Measurements from ENCODE around the gene TFAP2A. TPM values are rescaled to one million over a fixed set of nuclear protein-coding genes. Genes with fewer than 3 reads are reported as not detected.

Gene TFAP2A
- total RNA-seq, 1 experiment from 2014 or later = 0.34 TPM

DNA sequence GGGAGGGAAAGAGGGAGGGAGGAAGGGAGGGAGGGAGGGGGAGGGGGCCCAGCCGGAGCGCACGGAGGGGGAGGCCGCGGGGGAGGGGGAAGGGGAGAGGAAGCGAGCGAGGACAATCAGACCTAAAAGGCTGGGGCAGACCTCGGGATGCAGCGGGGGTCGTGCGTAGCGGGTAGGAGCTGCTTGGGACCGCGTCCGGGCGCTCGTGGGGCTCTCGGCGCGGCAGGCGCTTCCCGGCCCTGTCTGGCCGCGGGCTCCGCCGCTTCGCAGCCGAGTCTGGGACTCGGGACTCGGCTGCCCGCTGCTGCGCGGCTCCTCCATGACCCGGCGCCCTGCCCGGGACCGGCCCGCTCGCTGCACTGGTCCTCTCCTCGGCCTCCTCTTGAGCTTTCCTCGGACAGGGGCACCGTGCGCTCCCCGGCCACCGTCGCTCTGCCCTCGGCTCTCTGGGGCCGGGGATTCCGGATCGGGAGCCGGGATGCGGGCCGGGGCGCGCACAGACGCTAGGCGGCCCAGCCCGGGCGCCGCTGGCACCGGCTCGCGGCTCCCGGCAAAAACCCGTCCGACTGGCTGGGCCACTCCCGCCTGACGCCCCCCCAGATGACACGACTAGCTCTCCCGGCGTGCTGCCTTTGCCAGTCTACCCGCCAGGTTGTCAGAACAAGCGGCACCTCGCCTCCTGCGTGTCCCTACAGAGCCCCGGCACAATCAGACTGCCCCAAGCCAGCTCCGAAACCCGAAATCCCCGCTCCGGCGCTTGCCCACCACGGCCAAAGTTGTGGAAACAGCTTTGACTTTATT is 2.2 kb downstream of the TFAP2A start:
- H3K4me3 ChIP-seq (ENCODE audit: low read length) = peak overlapping the region; percentile 64
- H2AFZ ChIP-seq (ENCODE audit: low read length) = peak overlapping the region; percentile 86; the same call in 1 of the 2 replicates
- H3K9me3 ChIP-seq (ENCODE audit: low read length) = no peaks in the 10 kb centered on the region
- H4K20me1 ChIP-seq (ENCODE audit: insufficient read depth, low read depth, low read length) = no peaks in the 10 kb centered on the region
- DNase-seq = peak; percentile 55
- no peaks in the 10 kb centered on the region for H3K27me3 ChIP-seq (ENCODE audit: low read length)
- no peaks in the 10 kb centered on the region for H3K36me3 ChIP-seq (ENCODE audit: insufficient read depth, low read length)
- peak overlapping the region; percentile 73 for H3K9ac ChIP-seq (ENCODE audit: low read length)
- H3K4me2 ChIP-seq (ENCODE audit: low read depth, low read length, poor library complexity, severe bottlenecking) = peak overlapping the region; percentile 79
- no peaks in the 10 kb centered on the region for H3K79me2 ChIP-seq (ENCODE audit: low read length)
- H3K4me1 ChIP-seq (ENCODE audit: low read length) = peaks cover 11% of the 10 kb centered on the region
- no peak overlapping the region for H3K27ac ChIP-seq (ENCODE audit: low read length)
- H3K9me2 ChIP-seq (replicated peaks; ENCODE audit: insufficient read depth, low read length) = no peaks in the 10 kb centered on the region

- H3K36me3 ChIP-seq (ENCODE audit: insufficient read depth, low read length) = no peaks in the 10 kb centered on the region
- H3K9ac ChIP-seq (ENCODE audit: low read length) = peak overlapping the region; percentile 29
- H3K79me2 ChIP-seq (ENCODE audit: low read length) = no peaks in the 10 kb centered on the region
- peak overlapping the region; percentile 41; the same call in 1 of the 2 replicates for H3K4me3 ChIP-seq (ENCODE audit: low read length)
- DNase-seq = no peak
- peaks cover 11% of the 10 kb centered on the region for H3K4me1 ChIP-seq (ENCODE audit: low read length)
- no peaks in the 10 kb centered on the region for H3K9me2 ChIP-seq (replicated peaks; ENCODE audit: insufficient read depth, low read length)
- H3K4me2 ChIP-seq (ENCODE audit: low read depth, low read length, poor library complexity, severe bottlenecking) = peak overlapping the region; percentile 79
- H3K9me3 ChIP-seq (ENCODE audit: low read length) = no peaks in the 10 kb centered on the region
- no peaks in the 10 kb centered on the region for H4K20me1 ChIP-seq (ENCODE audit: insufficient read depth, low read depth, low read length)
- H3K27ac ChIP-seq (ENCODE audit: low read length) = no peak overlapping the region
- H3K27me3 ChIP-seq (ENCODE audit: low read length) = no peaks in the 10 kb centered on the region
- H2AFZ ChIP-seq (ENCODE audit: low read length) = no peak overlapping the region
Observed at GRCh38 chr6:10411971-10412460, 2.9 kb downstream of the TFAP2A start.

DNA sequence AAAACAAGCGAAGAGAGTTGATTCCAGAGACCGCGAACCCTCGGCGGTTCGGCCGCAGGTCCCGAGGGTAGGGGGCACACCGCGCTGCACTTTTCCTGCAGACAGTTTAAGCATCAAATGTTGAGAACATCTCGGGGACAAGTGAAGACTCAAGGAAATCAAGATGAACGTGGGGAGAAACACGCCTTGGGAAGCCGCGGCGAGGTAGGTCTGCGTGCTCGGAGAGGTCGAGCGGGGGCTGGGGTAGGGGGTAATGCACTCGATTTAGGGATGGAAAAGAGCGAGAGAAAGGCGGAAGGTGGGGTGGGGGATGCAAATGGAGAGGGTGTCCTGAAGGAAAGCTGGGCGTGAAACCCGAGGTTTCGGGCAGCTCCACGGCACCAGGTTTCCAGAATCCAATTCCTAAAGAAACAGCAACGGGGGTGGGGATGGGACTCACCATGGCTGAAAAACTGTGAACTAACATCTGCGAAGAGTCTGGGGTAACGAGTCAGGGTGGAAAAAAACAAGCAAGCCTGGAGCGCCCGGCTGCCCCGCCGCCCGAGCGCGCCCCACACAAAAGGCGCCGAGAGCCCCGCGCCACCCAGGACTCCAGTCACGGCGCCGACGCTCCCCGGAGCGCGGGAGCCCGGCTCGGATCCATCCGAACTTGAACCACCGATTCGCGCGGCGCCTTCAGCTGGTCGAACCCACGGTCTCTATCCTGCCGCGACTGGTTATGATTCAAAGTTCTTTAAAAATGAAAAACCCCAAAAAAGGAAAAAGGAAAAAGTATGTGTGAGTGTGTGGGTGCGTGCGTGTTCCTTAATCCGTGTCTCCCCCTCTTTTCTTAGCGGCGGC is 3.5 kb downstream of the TFAP2A start:
- Histone ChIP-seq H3K9me2 (replicated peaks; ENCODE audit: insufficient read depth, low read length) (no peaks in the 10 kb centered on the region), H2AFZ (ENCODE audit: low read length) (no peak overlapping the region), H3K9me3 (ENCODE audit: low read length) (no peaks in the 10 kb centered on the region), H3K4me3 (ENCODE audit: low read length) (no peak overlapping the region; the same call in 1 of the 2 replicates), H3K9ac (ENCODE audit: low read length) (no peak overlapping the region), H3K4me1 (ENCODE audit: low read length) (peaks cover 11% of the 10 kb centered on the region), H3K4me2 (ENCODE audit: low read depth, low read length, poor library complexity, severe bottlenecking) (peak overlapping the region; percentile 79), H3K27me3 (ENCODE audit: low read length) (no peaks in the 10 kb centered on the region), H3K36me3 (ENCODE audit: insufficient read depth, low read length) (no peaks in the 10 kb centered on the region), H3K79me2 (ENCODE audit: low read length) (no peaks in the 10 kb centered on the region), H3K27ac (ENCODE audit: low read length) (no peak overlapping the region), H4K20me1 (ENCODE audit: insufficient read depth, low read depth, low read length) (no peaks in the 10 kb centered on the region)
- DNase-seq = no peak

- H3K9me3 ChIP-seq (ENCODE audit: low read length) = no peaks in the 10 kb centered on the region
- H4K20me1 ChIP-seq (ENCODE audit: insufficient read depth, low read depth, low read length) = no peaks in the 10 kb centered on the region
- H3K4me1 ChIP-seq (ENCODE audit: low read length) = peaks cover 14% of the 10 kb centered on the region
- no peaks in the 10 kb centered on the region for H3K36me3 ChIP-seq (ENCODE audit: insufficient read depth, low read length)
- no peak overlapping the region for H2AFZ ChIP-seq (ENCODE audit: low read length)
- no peaks in the 10 kb centered on the region for H3K9me2 ChIP-seq (replicated peaks; ENCODE audit: insufficient read depth, low read length)
- H3K4me2 ChIP-seq (ENCODE audit: low read depth, low read length, poor library complexity, severe bottlenecking) = no peak overlapping the region
- H3K9ac ChIP-seq (ENCODE audit: low read length) = no peak overlapping the region
- H3K79me2 ChIP-seq (ENCODE audit: low read length) = no peaks in the 10 kb centered on the region
- H3K4me3 ChIP-seq (ENCODE audit: low read length) = no peak overlapping the region
- DNase-seq = no peak
- no peak overlapping the region for H3K27ac ChIP-seq (ENCODE audit: low read length)
- H3K27me3 ChIP-seq (ENCODE audit: low read length) = no peaks in the 10 kb centered on the region
Observed at GRCh38 chr6:10410207-10411050, 4.4 kb downstream of the TFAP2A start.

DNA sequence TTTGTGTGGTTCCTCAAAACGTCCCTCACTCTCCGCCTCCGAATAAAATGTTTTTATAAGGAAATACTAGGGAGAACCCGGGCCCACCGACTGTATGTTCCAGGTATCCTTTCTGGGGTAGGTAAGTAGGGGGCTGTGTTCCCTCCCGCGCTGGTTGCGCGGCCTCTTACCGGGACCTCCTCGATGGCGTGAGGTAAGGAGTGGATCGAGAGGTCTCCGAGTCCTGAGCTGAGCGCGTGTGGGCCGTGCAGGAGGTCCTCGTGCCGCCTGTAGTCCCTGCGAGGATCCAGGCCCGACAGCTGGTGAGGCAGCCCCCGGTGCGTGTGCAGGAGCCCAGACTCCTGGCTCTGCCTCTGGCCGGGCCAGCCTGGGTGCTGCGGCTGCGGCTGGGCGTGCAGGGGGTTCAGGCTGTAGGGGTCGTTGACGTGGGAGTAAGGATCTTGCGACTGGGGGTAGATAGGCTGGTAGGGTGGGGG is 5.1 kb downstream of the TFAP2A start:
- H3K27me3 ChIP-seq (ENCODE audit: low read length) = no peaks in the 10 kb centered on the region
- H3K4me2 ChIP-seq (ENCODE audit: low read depth, low read length, poor library complexity, severe bottlenecking) = no peak overlapping the region
- H2AFZ ChIP-seq (ENCODE audit: low read length) = no peak overlapping the region
- no peaks in the 10 kb centered on the region for H4K20me1 ChIP-seq (ENCODE audit: insufficient read depth, low read depth, low read length)
- DNase-seq = no peak
- H3K4me3 ChIP-seq (ENCODE audit: low read length) = no peak overlapping the region
- H3K79me2 ChIP-seq (ENCODE audit: low read length) = no peaks in the 10 kb centered on the region
- no peaks in the 10 kb centered on the region for H3K9me2 ChIP-seq (replicated peaks; ENCODE audit: insufficient read depth, low read length)
- H3K9me3 ChIP-seq (ENCODE audit: low read length) = no peaks in the 10 kb centered on the region
- no peaks in the 10 kb centered on the region for H3K36me3 ChIP-seq (ENCODE audit: insufficient read depth, low read length)
- no peak overlapping the region for H3K27ac ChIP-seq (ENCODE audit: low read length)
- H3K4me1 ChIP-seq (ENCODE audit: low read length) = peaks cover 20% of the 10 kb centered on the region
- H3K9ac ChIP-seq (ENCODE audit: low read length) = no peak overlapping the region

DNA sequence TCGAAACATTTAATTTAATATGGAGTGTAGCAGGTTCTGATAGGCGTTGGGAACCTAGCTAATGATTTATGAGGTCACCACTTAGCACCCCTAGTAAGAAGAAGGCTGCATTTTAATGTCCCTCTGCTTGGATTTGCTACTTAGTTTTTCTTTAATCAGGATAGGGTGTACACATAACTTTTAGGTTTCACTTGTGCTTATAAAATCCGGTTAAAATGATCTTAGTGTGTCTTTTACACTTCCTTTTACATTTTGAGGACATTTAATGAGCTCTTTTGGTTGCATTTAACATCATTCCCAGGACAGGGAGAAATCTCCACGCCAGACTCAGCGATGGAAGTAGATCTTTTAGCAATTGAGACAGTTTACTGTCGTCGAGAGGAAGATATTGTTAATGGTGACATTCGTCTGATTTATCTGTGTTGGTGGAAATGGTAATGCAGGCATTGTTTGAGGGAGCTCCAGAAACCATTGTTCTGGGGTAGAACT is 5.6 kb downstream of the TFAP2A start:
- Histone ChIP-seq H3K27ac (ENCODE audit: low read length) (no peak overlapping the region), H4K20me1 (ENCODE audit: insufficient read depth, low read depth, low read length) (no peaks in the 10 kb centered on the region)

DNA sequence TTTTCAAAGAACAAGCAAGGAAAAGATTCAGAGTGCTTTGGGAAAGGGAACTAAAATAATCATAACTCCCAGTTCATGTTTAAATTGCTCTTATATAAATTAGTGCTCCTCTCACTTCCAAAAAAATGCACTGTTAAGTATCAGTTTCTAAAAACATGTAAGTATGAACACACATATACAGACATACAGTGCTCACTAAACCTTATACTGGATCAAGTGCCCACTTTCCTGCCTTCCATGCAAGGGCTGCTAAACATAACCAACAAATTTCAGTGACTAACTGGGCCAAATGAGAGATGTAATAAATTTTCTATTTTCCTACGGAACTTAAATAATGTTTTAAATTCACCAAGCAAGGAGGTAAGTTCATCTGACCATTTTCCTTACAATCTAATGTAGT is 6.4 kb downstream of the TFAP2A start:
- H3K27me3 ChIP-seq (ENCODE audit: low read length) = no peaks in the 10 kb centered on the region
- DNase-seq = no peak
- H3K4me3 ChIP-seq (ENCODE audit: low read length) = no peak overlapping the region
- no peak overlapping the region for H3K27ac ChIP-seq (ENCODE audit: low read length)
- no peaks in the 10 kb centered on the region for H3K79me2 ChIP-seq (ENCODE audit: low read length)
- H3K36me3 ChIP-seq (ENCODE audit: insufficient read depth, low read length) = no peaks in the 10 kb centered on the region
- H3K9ac ChIP-seq (ENCODE audit: low read length) = no peak overlapping the region
- peaks cover 27% of the 10 kb centered on the region for H3K4me1 ChIP-seq (ENCODE audit: low read length)
- no peak overlapping the region for H2AFZ ChIP-seq (ENCODE audit: low read length)
- no peaks in the 10 kb centered on the region for H3K9me2 ChIP-seq (replicated peaks; ENCODE audit: insufficient read depth, low read length)
- no peaks in the 10 kb centered on the region for H3K9me3 ChIP-seq (ENCODE audit: low read length)
- H3K4me2 ChIP-seq (ENCODE audit: low read depth, low read length, poor library complexity, severe bottlenecking) = no peak overlapping the region
- no peaks in the 10 kb centered on the region for H4K20me1 ChIP-seq (ENCODE audit: insufficient read depth, low read depth, low read length)

More for the DNA sequence above, 5.6 kb downstream of the TFAP2A start:
- no peaks in the 10 kb centered on the region for H3K36me3 ChIP-seq (ENCODE audit: insufficient read depth, low read length)
- H3K9ac ChIP-seq (ENCODE audit: low read length) = no peak overlapping the region
- H3K4me2 ChIP-seq (ENCODE audit: low read depth, low read length, poor library complexity, severe bottlenecking) = no peak overlapping the region
- no peaks in the 10 kb centered on the region for H3K79me2 ChIP-seq (ENCODE audit: low read length)
- H3K9me2 ChIP-seq (replicated peaks; ENCODE audit: insufficient read depth, low read length) = no peaks in the 10 kb centered on the region
- H3K9me3 ChIP-seq (ENCODE audit: low read length) = no peaks in the 10 kb centered on the region
- DNase-seq = no peak
- H2AFZ ChIP-seq (ENCODE audit: low read length) = no peak overlapping the region
- no peaks in the 10 kb centered on the region for H3K27me3 ChIP-seq (ENCODE audit: low read length)
- H3K4me3 ChIP-seq (ENCODE audit: low read length) = no peak overlapping the region
- peaks cover 24% of the 10 kb centered on the region for H3K4me1 ChIP-seq (ENCODE audit: low read length)
